HG03103 (cell line): ENCODE measurements around the gene VAMP5.
"Not testable (repeated sequence)": the region's sequence is repeated elsewhere in the genome, so short reads cannot be mapped to it uniquely, and the experiment has no call there.

Source experiments
- ATAC-seq: cut with Tn5 transposase; IDR thresholded peaks from one replicate; pipeline ENCODE4 v1.9.1; 2021; ENCODE audit warnings: low read depth; ENCODE audit not compliant: unreplicated experiment

The VAMP5 gene

DNA sequence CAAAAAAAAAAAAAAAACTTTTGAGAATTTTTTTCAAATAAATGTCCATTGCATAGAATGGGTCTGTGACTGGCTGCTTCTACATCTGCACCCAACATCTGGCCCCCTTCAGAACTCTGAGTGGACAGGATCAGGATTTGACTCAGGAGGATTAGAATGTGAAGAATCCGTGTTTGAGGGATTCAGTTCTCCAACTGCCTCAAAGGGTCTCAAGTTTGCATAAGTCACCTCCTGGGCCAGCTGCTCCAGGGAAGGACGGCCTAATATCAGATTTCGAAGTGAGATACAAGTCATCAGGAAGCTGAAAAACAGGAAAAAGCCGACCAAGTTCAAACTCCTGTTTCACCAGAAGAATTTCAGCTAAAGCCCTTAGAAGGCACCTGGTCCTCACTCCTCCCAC, 34.4 kb upstream of the VAMP5 start:
- no peak for ATAC-seq

DNA sequence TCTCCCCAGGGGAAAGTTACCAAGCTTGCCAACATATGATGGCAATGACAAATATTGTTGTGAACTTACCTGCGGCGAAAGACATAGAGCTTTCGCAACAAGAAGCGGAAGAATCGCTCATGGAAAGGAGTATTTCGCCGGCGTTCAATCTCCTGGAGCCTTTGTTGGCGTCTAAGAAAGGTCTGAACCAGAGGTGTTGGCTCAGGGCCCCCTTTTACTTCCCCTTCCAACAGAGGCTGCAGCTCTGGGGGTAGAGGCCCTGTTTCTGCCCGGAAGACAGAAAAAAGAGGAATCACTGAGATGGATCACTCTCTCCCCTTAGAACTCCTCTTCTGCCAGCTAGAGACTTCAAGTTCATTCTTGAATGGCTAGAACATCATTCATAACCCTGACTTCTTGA, 33.7 kb upstream of the VAMP5 start:
- ATAC-seq = no peak

GRCh38 chr2:85551698-85552678, 32.2 kb upstream of the VAMP5 start:
- no peak for ATAC-seq

GRCh38 chr2:85553184-85553583, 31.0 kb upstream of the VAMP5 start:
- no peak for ATAC-seq

DNA sequence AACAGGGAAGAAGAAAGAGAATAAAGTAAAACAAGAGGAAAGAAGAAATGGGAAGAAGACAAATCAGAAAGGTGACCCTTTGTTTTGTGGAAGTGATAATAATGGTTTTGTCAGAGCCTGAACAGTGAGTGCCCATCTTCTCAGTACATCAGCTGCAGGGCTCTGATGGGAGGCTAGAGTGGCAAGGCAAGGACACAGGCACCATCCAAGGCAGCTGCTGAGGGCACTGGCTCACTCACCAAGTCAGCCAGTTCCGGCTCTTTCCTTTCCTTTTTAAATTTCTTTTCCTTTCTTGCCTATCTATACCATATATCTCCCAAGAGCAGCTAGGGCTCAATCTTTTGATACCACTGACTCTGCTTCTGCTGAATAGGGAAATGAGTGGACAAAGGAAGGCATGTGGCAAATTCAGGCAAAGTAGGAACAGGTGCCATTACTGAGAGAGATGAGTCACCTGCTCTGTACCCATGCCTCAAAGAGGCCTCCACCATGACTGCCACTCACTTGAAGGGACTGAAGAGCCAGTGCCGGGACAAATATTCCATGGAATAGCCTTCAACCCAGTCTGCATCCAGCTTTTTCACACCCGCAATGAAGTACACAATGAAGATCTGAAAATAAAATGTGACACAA, 29.1 kb upstream of the VAMP5 start:
- no peak for ATAC-seq

- ATAC-seq = no peak
These were observed 27.1 kb upstream of the VAMP5 start for GRCh38 chr2:85557130-85557529.

GRCh38 chr2:85558160-85558559, 26.1 kb upstream of the VAMP5 start:
- ATAC-seq = no peak

DNA sequence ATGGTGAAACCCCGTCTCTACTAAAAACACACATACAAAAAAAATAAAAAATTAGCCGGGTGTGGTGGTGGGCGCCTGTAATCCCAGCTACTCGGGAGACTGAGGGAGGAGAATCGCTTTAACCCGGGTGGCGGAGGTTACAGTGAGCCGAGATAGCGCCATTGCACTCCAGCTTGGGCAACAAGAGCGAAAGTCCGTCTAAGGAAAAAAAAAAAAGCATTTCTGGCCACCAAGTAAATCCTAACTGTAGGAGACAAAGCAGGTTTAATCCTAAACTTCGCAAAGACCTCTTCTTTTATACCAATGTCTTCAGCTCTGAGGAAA, 23.9 kb upstream of the VAMP5 start:
- ATAC-seq = not testable (repeated sequence)

DNA sequence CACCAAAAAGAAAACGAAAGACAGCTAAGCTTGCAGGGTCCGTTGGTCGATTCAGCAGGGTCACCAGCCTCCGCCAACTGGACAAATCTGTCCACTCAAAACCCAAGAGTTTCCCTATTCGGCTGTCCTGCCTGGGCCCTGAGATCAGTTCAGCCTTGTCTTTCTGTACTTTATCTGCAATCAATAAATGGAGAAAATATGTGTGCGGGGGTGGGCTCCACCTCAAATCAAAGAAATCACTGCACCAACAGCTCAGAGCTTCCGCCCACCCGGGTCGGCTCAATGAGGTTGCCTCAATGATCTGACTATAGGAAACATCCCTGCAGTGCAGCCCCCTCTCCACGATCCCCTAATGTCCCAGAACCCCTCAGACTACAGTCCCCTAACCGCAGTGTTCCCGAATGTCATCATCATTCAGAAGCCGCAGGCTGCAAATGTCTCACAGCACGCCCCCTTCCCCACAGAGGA, 23.4 kb upstream of the VAMP5 start:
- ATAC-seq = no peak

GRCh38 chr2:85561280-85562212, 22.7 kb upstream of the VAMP5 start, which contains the start of gene GGCX:
Gene GGCX, minus strand, starts transcription at chr2:85561493. Its CDS starts 65 bp downstream, at chr2:85561428.
- peak; percentile 86 for ATAC-seq

GRCh38 chr2:85564144-85564563, 20.1 kb upstream of the VAMP5 start:
- no peak for ATAC-seq

DNA sequence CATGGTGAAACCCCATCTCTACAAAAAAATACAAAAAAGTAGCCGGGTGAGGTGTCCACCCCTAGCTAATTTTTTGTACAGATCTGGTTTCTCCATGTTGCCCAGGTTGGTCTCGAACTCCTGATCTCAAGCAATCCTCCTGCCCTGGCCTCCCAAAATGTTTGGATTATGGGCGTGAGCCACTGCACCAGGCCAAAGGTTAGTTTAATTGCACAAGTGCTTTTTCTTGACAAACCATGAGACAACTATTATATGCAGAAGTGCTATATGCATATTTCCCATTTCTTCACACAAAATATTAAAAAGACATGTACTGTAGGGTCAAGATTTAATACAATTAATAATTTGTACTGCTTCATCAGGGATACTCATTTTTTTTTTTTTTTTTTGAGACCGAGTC, 18.0 kb upstream of the VAMP5 start:
- no peak for ATAC-seq

DNA sequence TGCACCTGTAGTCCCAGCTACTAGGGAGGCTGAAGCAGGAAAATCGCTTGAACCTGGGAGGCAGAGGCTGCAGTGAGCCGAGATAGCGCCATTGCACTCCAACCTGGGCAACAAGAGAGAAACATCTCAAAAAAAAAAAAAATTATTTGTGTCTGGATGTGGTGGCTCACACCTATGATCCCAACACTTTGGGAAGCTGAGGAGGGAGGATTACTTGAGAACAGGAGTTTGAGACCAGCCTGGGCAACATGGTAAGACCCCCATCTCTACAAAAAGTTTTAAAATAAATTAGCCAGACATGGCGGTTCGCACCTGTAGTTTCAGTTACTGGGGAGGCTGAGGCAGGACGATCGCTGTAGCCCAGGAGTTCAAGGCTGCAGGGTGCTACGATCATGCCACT, 8.5 kb upstream of the VAMP5 start:
- ATAC-seq = no peak

GRCh38 chr2:85577063-85577385, 7.2 kb upstream of the VAMP5 start:
- ATAC-seq = no peak

- ATAC-seq = peak; percentile 38
These were observed 6.6 kb upstream of the VAMP5 start, which contains the start of gene VAMP8 for GRCh38 chr2:85577386-85578242. Gene VAMP8, plus strand, starts transcription at chr2:85577586. Its CDS starts 61 bp downstream, at chr2:85577647.

- peak; percentile 47 for ATAC-seq
These were observed 5.7 kb upstream of the VAMP5 start for GRCh38 chr2:85578243-85579180.

GRCh38 chr2:85579266-85579935, 4.8 kb upstream of the VAMP5 start:
- no peak for ATAC-seq

DNA sequence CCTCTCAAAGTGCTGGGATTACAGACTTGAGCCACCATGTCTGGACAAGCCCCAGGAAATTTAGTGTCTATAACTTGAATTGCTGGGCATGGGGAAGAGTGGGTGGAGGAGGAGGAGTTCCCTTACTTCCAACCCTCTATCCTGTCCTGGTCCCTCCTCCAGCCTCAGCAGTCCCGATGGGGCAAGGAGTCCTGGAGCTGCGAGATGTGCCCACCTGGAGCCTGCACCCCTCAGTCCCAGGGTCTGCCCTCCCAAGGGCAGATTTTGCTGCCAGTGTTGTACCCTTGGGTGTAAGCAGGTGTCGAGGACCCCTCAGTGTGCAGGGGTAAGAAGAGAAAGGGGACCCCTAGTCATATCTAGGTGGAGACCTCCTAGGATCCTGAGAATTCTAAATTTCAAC, 4.0 kb upstream of the VAMP5 start:
- no peak for ATAC-seq
